Glutamatergic neuron (in vitro differentiated cells): Measurements from ENCODE around the gene NOPCHAP1. TPM values are rescaled to one million over a fixed set of nuclear protein-coding genes. Genes with fewer than 3 reads are reported as not detected.

Experiments used
- DNase-seq: peaks from one replicate; pipeline ENCODE4 v3.0.0; 2022
- H3K27ac Mint-ChIP-seq: one replicate; pipeline ENCODE4 v1.8.0; 2020; ENCODE audit warnings: mild to moderate bottlenecking, mixed read lengths, inconsistent platforms; ENCODE audit not compliant: unreplicated experiment
- H3K27me3 Mint-ChIP-seq: one replicate; pipeline ENCODE4 v1.8.0; 2020; ENCODE audit warnings: mild to moderate bottlenecking, moderate library complexity, mixed read lengths, inconsistent platforms; ENCODE audit not compliant: unreplicated experiment
- H3K36me3 Mint-ChIP-seq: one replicate; pipeline ENCODE4 v1.8.0; 2020; ENCODE audit warnings: mild to moderate bottlenecking, mixed read lengths, inconsistent platforms; ENCODE audit not compliant: unreplicated experiment
- H3K4me1 Mint-ChIP-seq: one replicate; pipeline ENCODE4 v1.8.0; 2020; ENCODE audit warnings: mild to moderate bottlenecking, low read depth, mixed read lengths, inconsistent platforms; ENCODE audit not compliant: unreplicated experiment
- H3K4me3 Mint-ChIP-seq: one replicate; pipeline ENCODE4 v1.8.0; 2020; ENCODE audit warnings: mild to moderate bottlenecking, mixed read lengths, inconsistent platforms; ENCODE audit not compliant: unreplicated experiment
- H3K9me3 Mint-ChIP-seq: one replicate; pipeline ENCODE4 v1.8.0; 2020; ENCODE audit warnings: mild to moderate bottlenecking, moderate library complexity, mixed read lengths, inconsistent platforms; ENCODE audit not compliant: unreplicated experiment
- total RNA-seq: library from RNA; stranded (reverse); fragmentation: NEBNext Ultra II Directional; extraction: Animal tissue kit (Norgen Biotek cat#: 25700); gene quantifications from one replicate; pipeline ENCODE4 v1.2.1, GENCODE V29; 2021; ENCODE audit not compliant: unreplicated experiment
- TF ChIP-seq, protein P1 (sequence below): fragments of 200-600 bp; sonication (generic); IDR thresholded peaks from one replicate; pipeline ENCODE4 v1.5.0; 2021; ENCODE audit not compliant: partially characterized antibody, unreplicated experiment

NOPCHAP1 gene
- total RNA-seq, 1 donor from 2014 or later: 19.3 TPM

DNA sequence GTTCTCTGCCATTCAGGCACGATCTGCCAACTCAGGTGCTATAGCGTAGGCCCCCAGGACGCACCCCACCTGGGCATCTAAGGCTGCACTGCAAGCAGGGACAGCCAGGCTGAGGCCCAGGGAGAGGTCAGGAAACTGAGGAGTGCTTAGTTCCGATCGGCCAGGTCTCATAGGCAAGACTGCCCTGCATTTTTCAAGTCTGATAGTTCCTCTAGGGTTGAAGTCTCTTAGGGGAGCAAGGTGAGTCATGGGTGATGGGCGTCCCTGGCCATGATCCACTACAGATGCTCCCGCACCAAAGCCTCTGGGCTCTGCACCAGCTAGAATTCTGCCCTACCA is 13.2 kb downstream of the NOPCHAP1 start:
- H3K36me3 Mint-ChIP-seq: peaks cover 17% of the 10 kb centered on the region
- no peaks in the 10 kb centered on the region for H3K4me1 Mint-ChIP-seq
- TF ChIP-seq, protein P1, sequence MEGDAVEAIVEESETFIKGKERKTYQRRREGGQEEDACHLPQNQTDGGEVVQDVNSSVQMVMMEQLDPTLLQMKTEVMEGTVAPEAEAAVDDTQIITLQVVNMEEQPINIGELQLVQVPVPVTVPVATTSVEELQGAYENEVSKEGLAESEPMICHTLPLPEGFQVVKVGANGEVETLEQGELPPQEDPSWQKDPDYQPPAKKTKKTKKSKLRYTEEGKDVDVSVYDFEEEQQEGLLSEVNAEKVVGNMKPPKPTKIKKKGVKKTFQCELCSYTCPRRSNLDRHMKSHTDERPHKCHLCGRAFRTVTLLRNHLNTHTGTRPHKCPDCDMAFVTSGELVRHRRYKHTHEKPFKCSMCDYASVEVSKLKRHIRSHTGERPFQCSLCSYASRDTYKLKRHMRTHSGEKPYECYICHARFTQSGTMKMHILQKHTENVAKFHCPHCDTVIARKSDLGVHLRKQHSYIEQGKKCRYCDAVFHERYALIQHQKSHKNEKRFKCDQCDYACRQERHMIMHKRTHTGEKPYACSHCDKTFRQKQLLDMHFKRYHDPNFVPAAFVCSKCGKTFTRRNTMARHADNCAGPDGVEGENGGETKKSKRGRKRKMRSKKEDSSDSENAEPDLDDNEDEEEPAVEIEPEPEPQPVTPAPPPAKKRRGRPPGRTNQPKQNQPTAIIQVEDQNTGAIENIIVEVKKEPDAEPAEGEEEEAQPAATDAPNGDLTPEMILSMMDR: no peak
- peaks cover 2% of the 10 kb centered on the region for H3K27me3 Mint-ChIP-seq
- H3K4me3 Mint-ChIP-seq: no peak overlapping the region
- DNase-seq: no peak
- H3K9me3 Mint-ChIP-seq: no peaks in the 10 kb centered on the region
- no peak overlapping the region for H3K27ac Mint-ChIP-seq

DNA sequence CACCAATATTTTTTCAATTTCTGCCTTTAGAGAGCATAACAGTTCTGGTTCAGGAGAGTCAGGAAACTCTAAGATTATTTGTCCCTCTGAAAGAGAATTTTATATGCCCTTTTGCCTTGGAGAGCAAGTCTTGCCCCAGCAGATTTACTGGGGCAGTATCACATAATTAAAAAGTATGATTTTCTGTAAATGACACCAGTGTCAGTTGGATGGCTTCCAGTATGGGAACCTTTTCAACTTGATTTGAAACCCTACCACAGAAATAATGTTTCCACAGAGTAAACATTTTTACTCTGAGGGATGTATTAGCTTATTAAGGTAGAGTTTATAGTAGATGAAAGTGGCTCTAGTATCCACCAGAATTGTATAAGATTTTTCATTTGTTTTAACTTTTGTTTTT is 15.4 kb downstream of the NOPCHAP1 start:
- peaks cover 23% of the 10 kb centered on the region for H3K36me3 Mint-ChIP-seq
- peaks cover 2% of the 10 kb centered on the region for H3K27me3 Mint-ChIP-seq
- DNase-seq: no peak
- H3K9me3 Mint-ChIP-seq: no peaks in the 10 kb centered on the region
- no peak overlapping the region for H3K4me3 Mint-ChIP-seq
- H3K4me1 Mint-ChIP-seq: no peaks in the 10 kb centered on the region
- TF ChIP-seq, protein P1: no peak
- H3K27ac Mint-ChIP-seq: no peak overlapping the region

DNA sequence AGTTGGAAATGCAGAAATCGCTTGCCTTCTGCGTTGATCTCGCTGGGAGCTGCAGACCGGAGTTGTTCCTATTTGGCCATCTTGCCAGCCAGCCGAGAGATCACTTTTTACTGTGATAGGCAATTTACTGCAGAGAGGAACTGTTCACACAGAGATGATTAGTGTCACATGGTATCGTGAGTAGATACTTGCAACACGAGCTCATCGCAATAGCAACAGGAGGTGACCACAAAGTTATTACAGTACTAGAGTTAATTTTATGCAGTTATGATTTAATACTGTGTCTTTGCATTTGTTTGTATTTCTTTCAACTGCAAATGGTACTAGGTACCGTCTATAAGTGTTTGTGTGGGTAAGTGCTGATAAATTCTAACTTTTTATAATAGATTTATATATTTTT is 27.8 kb downstream of the NOPCHAP1 start:
- H3K4me1 Mint-ChIP-seq: peaks cover 25% of the 10 kb centered on the region
- TF ChIP-seq, protein P1: no peak
- H3K9me3 Mint-ChIP-seq: peaks cover 6% of the 10 kb centered on the region
- peak overlapping the region; percentile 34 for H3K27ac Mint-ChIP-seq
- H3K27me3 Mint-ChIP-seq: no peaks in the 10 kb centered on the region
- peaks cover 32% of the 10 kb centered on the region for H3K36me3 Mint-ChIP-seq
- DNase-seq: no peak
- H3K4me3 Mint-ChIP-seq: no peak overlapping the region

DNA sequence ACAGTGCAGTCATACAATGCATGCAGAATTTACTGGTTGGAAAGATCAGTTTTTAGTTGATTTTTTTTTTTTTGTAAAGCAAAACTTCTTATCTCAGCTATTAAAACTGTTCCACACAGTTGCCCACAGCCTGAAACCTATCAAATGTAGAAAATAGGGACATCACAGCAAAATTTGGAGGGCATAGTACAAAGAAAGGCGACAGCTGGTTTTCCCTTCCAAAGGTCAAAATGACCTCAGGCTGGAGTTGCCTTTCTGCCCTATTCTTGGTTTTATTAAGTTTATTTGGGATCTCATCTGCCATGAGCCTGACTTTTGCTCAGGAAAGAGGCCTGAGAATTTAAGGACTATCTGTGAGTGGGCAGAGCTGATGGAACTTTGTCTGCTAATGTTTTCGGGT is 28.5 kb downstream of the NOPCHAP1 start:
- Mint-ChIP-seq H3K27ac (peak overlapping the region; percentile 94), H3K27me3 (no peaks in the 10 kb centered on the region), H3K9me3 (peaks cover 11% of the 10 kb centered on the region), H3K4me3 (no peak overlapping the region), H3K4me1 (peaks cover 31% of the 10 kb centered on the region), H3K36me3 (peaks cover 30% of the 10 kb centered on the region)
- DNase-seq: no peak
- TF ChIP-seq, protein P1: no peak

DNA sequence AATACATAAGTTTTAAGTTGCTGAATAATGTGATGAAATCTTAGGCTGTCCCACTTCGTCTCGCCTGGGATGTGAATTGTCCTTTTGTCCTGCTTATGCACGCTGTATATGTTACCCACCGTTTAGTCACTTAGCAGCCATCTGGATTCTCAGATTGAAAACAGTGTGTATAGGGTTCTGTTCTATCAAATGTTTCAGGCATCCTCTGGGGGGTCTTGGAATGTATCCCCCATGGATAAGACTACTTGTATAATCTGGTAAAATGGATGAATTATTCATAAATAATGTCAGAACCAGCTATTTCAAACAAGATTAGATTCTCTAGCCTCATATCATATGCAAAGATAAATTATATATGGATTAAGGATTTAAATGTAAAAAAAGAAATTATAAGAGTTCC is 29.4 kb downstream of the NOPCHAP1 start:
- H3K36me3 Mint-ChIP-seq: peaks cover 22% of the 10 kb centered on the region
- peaks cover 9% of the 10 kb centered on the region for H3K9me3 Mint-ChIP-seq
- H3K27ac Mint-ChIP-seq: peak overlapping the region; percentile 94
- no peaks in the 10 kb centered on the region for H3K27me3 Mint-ChIP-seq
- no peak overlapping the region for H3K4me3 Mint-ChIP-seq
- H3K4me1 Mint-ChIP-seq: peaks cover 37% of the 10 kb centered on the region
- TF ChIP-seq, protein P1: no peak
- no peak for DNase-seq
